ENCODE data around the gene ANO7.

The ANO7 gene

GRCh38 chr2:241229563-241230401, 41.3 kb downstream of the ANO7 start:
- no peak for DNase-seq

- DNase-seq, result no peak
These were observed 42.0 kb downstream of the ANO7 start for GRCh38 chr2:241230435-241230834.

GRCh38 chr2:241232736-241233575, 44.5 kb downstream of the ANO7 start:
- no peak for DNase-seq

GRCh38 chr2:241234066-241234790, 45.8 kb downstream of the ANO7 start:
- DNase-seq, result no peak

- no peak for DNase-seq
These were observed 46.7 kb downstream of the ANO7 start for GRCh38 chr2:241234962-241235740.

- DNase-seq, result no peak
These were observed 47.5 kb downstream of the ANO7 start for GRCh38 chr2:241235859-241236593.

GRCh38 chr2:241237047-241237446, 48.6 kb downstream of the ANO7 start:
- no peak for DNase-seq

GRCh38 chr2:241237949-241238371, 49.5 kb downstream of the ANO7 start:
- no peak for DNase-seq

GRCh38 chr2:241238693-241239198, 50.3 kb downstream of the ANO7 start:
- no peak for DNase-seq

- DNase-seq, result no peak
These were observed 51.2 kb downstream of the ANO7 start for GRCh38 chr2:241239552-241240202.

- DNase-seq, result no peak
These were observed 52.0 kb downstream of the ANO7 start for GRCh38 chr2:241240320-241241004.

- no peak for DNase-seq
These were observed 53.2 kb downstream of the ANO7 start for GRCh38 chr2:241241669-241242068.

GRCh38 chr2:241242306-241242705, 53.8 kb downstream of the ANO7 start:
- DNase-seq, result no peak

GRCh38 chr2:241244368-241244767, 55.9 kb downstream of the ANO7 start:
- no peak for DNase-seq

- DNase-seq, result no peak
These were observed 59.8 kb downstream of the ANO7 start for GRCh38 chr2:241248289-241248688.

GRCh38 chr2:241248897-241249296, 60.4 kb downstream of the ANO7 start:
- no peak for DNase-seq

- DNase-seq, result no peak
These were observed 61.2 kb downstream of the ANO7 start for GRCh38 chr2:241249654-241250053.

- DNase-seq, result no peak
These were observed 64.5 kb downstream of the ANO7 start for GRCh38 chr2:241252778-241253475.

GRCh38 chr2:241254904-241255351, 66.5 kb downstream of the ANO7 start:
- no peak for DNase-seq
